ENCODE data around the gene CERK.

GRCh38 chr22:46677323-46678002 is 60.6 kb downstream of the CERK start:
- no peak for TF ChIP-seq CTCF (IDR thresholded peaks at IDR 0.05; ENCODE audit: low read depth, low read length)
- TF ChIP-seq POLR2A (IDR thresholded peaks at IDR 0.05; ENCODE audit: extremely low read depth, insufficient read length), result no peak
- no peak for TF ChIP-seq MAX (IDR thresholded peaks at IDR 0.05; ENCODE audit: low read depth, low read length)
- TF ChIP-seq MYC (IDR thresholded peaks at IDR 0.05; ENCODE audit: low read depth, low read length), result no peak

All from NB4 (cell line).